Sigmoid colon (tissue), 4 donors: ENCODE results near the gene RNF208.

ENCODE experiments used
- EP300 ChIP-seq, 4 donors: sonication (generic); formaldehyde crosslinking; IDR thresholded peaks; one replicate each; pipeline ENCODE4 v1.6.1; 2017; ENCODE audit warnings: antibody characterized with exemption in 4 of 4
- POLR2A ChIP-seq, 2 donors: fragments of 450-650 bp; IDR thresholded peaks; one replicate each; pipeline ENCODE4 v1.6.1; 2016; ENCODE audit warnings: antibody characterized with exemption in 2 of 2, mild to moderate bottlenecking in 2 of 2, moderate library complexity in 2 of 2

DNA sequence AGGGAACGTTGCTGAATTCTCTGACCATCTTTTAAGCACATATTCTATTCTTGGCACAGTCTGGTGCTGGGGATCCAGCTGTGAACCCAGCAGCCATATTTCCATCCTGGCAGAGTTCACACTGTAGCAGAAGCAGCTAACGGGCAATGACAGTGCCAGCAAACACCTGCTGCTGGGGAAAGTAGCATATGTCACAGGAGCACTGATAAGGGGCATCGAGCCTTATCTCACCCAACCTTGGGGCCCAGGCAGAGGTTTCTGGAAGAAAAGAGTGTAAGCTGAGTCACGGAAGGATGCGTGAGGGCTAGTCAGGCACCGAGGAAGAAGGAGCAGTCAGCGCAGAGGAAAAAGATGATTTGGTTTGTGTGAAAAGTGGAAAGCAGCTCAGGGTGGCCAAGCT, 15.4 kb downstream of the RNF208 start:
- TF ChIP-seq EP300 (IDR thresholded peaks at IDR 0.05) = no peak
- no peak for TF ChIP-seq POLR2A (IDR thresholded peaks at IDR 0.05)
